Suprapubic skin (tissue), 3 donors: ENCODE data around the gene THSD7A.

Source experiments
- CTCF ChIP-seq, 2 donors: fragments of 200-600 bp in 1 of 2; fragments of 450-650 bp in 1 of 2; sonication (generic) in 1 of 2; IDR thresholded peaks; one replicate each; pipeline ENCODE4 v1.5.1; 2016 to 2019; ENCODE audit warnings: antibody characterized with exemption in 2 of 2, mild to moderate bottlenecking in 1 of 2, moderate library complexity in 1 of 2
- POLR2A ChIP-seq, 2 donors: fragments of 450-650 bp; IDR thresholded peaks; one replicate each; pipeline ENCODE4 v1.6.1; 2017; ENCODE audit warnings: antibody characterized with exemption in 2 of 2, mild to moderate bottlenecking in 2 of 2, moderate library complexity in 2 of 2

- no peak for TF ChIP-seq CTCF (IDR thresholded peaks at IDR 0.05)
- no peak for TF ChIP-seq POLR2A (IDR thresholded peaks at IDR 0.05)
These were observed 415.1 kb downstream of the THSD7A start for GRCh38 chr7:11416641-11417458.
